Stimulated activated CD4-positive, alpha-beta T cell treated with anti-CD3 and anti-CD28 coated beads, TNF-alpha, amount 100 ng/mL, for 48 hours (primary cell): Measurements from ENCODE around the gene ACER3.
"Not testable (repeated sequence)": the region's sequence is repeated elsewhere in the genome, so short reads cannot be mapped to it uniquely, and the experiment has no call there.

Experiments
- DNase-seq, 3 donors: peaks; one replicate each; pipeline ENCODE4 v3.0.0-alpha.2; 2020; ENCODE audit warnings: low read depth in 3 of 3

Gene ACER3

DNA sequence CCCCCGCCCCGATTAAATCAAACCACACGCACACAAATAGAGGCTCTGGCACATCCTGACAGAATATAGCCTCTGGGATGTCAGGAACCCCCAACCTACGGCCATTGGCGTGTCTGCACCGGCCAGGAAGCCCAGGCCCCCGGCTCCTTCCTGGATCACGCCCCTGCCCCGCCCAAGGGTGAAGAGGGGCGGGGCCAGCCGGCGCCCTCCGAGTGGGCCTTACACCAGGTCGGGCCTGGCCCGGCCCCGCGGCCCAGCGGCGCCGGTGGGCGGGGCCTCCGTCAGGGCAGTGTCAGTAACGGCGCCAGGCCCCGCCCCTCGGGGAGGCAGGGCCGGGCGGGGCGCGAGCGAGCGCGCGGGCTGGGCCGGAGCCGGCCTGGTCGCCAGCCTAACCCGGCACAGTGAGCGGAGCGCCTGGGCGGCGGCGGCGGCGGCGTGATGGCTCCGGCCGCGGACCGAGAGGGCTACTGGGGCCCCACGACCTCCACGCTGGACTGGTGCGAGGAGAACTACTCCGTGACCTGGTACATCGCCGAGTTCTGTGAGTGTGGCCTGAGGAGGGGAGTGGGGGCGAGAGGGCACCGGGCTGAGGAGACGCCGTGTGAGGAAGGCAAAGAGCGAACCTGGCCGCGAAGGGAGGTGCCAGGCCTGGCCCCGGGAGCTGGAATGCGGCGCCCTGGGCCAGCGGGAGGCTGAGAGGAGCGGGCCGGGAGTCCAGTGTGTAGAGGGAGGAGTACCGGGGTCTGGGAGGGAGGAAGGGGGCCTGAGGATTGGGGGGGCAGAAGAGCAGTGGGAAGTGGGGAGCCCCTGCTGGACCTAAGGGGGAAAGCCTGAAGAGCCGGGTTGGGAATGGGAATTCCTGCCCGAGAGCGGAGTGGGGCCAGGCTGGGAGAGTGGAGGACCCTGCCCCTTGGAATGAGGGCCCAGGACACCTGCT is at the start of gene ACER3:
Gene ACER3 (plus strand): TSS at position 380 of the 937 bp plus-strand sequence. CDS start 59 bp downstream, at position 439.
- DNase-seq: peak; percentile 76 to 90 (median 79)

DNA sequence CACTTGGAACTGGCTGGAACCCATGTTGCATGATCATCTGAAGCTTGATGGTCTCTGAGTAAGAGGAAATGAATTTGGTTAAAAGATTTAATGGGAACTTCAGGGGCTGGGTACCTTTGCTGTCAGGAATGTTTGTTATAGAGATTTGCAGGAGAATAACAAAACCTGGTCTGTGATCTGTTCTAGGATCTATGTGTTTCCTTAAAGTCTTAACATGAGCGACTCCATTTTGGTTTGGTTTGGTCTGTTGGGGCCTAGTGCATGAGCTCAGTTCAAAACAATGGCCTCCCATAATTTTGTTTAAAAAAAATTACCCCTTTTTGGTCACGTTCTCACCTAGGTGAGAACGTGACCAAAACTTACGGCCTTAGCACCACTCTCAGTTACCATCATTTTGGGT is 49.5 kb upstream of the ACER3 start:
- DNase-seq: no peak

- DNase-seq: no peak
Observed at GRCh38 chr11:76814414-76814813, 46.3 kb upstream of the ACER3 start.

DNA sequence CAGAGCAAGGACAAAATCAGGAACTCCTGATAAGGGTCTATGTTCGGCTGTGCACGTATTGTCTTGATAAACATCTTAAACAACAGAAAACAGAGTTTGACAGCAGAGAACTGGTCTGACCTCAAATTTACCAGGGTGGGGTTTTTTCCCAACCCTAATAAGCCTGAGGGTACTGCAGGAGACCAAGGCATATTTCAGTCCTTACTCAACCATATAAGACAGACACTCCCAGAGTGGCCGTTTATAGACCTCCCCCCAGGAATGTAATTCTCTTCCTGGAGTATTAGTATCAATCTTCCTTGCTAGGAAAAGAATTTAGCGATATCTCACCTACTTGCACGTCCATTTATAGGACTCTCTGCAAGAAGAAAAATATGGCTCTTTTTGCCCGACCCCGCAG is 45.0 kb upstream of the ACER3 start:
- DNase-seq: not testable (repeated sequence)

DNA sequence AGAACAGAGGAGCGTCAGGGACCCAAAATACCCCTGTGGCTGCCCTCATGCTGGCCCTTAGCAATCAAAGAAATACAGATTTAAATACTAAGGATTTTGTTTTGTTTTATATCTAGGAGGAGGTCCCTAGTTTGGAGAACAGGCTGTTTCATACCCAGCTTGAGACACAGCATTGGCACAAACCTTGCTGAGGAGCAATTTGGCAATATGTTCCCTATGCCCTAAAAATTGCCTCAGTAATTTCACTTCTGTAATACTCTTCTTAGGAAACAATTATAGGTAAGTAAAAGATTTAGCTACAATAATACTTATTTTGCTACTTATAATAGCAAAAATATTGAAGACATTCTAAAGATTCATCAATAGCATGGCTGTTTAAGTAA is 40.5 kb upstream of the ACER3 start:
- no peak for DNase-seq

DNA sequence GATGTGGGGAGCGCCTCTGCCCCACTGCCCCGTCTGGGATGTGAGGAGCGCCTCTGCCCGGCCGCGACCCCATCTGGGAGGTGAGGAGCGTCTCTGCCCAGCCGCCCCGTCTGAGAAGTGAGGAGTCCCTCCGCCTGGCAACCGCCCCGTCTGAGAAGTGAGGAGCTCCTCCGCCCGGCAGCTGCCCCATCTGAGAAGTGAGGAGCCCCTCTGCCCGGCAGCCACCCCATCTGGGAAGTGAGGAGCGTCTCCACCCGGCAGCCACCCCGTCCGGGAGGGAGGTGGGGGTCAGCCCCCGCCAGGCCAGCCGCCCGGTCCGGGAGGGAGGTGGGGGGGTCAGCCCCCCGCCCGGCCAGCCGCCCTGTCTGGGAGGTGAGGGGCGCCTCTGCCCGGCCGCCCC is 39.3 kb upstream of the ACER3 start:
- DNase-seq: not testable (repeated sequence)

DNA sequence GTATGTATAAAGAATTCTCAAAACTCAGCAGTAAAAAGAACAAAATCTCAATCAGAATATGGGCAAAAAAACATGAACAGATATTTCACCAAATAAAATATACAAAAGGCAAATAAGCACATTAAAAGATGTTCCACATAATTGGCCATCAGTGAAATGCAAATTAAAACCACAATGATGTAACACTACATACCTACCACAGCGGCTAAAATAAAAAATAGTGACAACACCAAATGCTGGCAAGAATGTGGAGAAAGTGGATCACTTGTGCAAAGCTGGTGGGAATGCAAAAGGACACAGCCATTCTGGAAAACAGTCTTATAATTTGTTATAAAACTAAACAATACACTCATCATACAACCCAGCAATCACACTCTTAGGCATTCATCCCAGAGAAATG is 38.3 kb upstream of the ACER3 start:
- DNase-seq: no peak

DNA sequence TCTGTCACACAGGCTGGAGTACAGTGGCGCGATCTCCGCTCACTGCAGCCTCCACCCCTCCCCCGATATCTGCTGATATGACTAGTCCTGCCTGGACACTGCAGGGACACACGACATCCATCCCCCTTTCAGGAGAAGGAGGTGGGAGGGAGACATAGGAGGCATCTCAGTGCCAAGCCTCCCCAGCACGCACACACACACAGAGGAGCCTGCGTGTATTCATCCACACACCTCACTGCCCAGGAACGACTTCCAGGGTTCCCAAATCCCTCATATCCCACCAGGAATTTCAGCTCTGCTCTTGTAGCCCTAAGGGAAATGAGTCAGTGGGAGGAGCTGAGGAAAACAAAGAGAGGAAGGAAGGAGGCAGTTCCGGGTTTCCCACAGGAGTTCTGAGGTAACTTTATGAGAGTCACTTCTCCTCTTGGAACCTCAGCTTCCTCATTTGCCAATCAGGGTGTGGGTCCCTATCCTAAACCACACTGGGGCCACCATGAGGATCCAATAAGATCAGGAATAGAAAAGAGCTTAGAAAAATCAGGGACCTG is 37.2 kb upstream of the ACER3 start:
- no peak for DNase-seq

DNA sequence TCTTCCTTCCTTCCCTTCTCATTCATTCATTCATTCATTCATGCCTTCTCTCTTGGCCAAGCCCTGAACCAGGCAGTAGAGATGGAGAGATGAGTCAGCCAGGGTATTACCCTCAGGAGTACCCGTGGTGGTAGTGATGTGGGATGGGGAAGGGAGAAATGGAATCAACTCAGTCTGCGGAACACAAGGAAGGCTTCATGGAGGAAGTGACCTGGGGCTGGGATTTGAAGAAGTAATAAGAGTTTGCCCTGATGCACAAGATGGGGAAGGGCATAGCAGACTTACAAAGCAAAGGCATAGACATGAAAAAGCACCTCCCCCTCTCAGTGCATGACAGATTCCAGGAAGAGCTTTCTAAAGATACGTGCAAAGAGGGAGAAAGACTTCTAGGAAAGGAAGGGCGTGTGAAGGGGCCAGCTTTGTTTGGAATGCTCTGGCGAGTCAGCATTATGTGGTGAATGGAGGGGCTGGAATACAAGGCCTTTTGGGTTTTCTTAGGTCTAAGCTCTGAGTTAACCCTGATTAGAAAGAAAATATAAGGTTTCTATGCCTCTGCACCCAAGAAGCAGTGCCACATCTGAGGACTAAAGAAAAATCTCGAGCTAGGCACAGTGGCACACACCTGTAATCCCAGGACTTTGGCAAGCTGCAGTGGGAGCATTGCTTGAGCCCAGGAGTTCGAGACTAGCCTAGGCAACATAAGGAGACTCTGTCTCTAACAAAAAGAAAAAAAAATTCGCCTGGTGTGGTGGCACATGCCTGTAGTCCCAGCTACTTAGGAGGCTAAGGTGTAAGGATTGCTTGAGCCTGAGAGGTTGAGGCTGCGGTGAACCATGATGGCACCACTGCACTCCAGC is 36.4 kb upstream of the ACER3 start:
- DNase-seq: no peak

DNA sequence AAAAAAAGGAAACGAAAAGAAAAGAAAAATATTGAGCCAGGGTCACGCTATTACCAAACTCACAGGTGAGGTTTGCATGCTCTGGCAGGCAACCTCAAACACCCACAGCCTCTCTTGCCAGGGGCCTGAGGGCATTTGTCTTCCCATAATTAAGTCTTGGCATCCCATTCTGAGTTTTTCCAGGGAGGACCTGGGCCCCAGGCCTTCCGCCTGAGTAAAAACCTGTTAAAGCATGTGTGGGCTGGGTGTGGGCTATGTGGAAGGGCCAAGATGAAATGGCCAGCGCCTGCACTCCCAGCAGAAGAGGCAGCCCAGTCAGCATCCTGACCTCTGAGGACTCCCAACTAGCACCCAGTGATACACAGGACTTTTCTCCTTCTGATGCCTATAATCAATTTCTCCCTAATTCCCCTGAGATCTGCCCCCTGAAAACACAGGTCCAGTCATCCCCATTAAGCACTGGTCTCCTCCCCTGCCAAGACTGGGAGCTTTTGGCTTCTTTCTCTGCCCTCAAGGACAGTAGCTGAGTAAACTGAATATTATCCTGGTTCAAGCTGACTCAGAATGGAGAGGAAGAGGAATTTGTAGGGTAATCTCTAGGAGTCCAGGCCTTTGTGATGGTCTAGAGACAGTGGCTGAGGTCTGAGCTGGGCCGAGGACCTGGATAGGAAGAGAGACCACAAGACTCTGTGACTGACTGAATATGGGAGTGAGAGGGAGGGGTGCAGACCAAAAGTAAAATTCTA is 35.6 kb upstream of the ACER3 start:
- no peak for DNase-seq

GRCh38 chr11:76825726-76826396 is 34.9 kb upstream of the ACER3 start:
- no peak for DNase-seq

DNA sequence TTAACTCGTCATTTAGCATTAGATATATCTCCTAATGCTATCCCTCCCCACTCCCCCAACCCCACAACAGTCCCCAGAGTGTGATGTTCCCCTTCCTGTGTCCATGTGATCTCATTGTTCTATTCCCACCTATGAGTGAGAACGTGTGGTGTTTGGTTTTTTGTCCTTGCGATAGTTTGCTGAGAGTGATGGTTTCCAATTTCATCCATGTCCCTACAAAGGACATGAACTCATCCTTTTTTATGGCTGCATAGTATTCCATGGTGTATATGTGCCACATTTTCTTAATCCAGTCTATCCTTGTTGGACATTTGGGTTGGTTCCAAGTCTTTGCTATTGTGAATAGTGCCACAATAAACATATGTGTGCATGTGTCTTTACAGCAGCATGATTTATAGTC is 34.2 kb upstream of the ACER3 start:
- not testable (repeated sequence) for DNase-seq

GRCh38 chr11:76827005-76827404 is 33.7 kb upstream of the ACER3 start:
- DNase-seq: not testable (repeated sequence)

GRCh38 chr11:76830639-76831327 is 29.9 kb upstream of the ACER3 start:
- DNase-seq: no peak

GRCh38 chr11:76831686-76832310 is 28.9 kb upstream of the ACER3 start:
- no peak for DNase-seq

DNA sequence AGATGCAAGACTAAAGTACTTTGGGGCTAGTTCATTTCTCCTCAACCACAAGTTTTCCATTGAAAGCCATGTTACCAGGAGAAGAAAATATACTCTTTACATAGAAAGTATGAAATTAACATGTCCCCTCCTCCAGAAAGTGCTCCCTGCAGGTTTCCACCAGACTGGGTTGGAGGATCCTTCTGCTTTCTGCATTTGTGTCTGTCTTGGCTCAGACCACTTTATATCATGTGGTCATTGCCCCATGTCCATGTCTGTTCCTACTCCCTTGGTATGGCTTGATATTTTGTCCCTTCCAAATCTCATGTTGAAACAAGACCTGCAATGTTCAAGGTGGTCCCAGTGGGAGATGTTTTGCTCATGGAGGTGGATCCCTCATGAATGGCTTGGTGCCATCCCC is 28.4 kb upstream of the ACER3 start:
- DNase-seq: no peak

DNA sequence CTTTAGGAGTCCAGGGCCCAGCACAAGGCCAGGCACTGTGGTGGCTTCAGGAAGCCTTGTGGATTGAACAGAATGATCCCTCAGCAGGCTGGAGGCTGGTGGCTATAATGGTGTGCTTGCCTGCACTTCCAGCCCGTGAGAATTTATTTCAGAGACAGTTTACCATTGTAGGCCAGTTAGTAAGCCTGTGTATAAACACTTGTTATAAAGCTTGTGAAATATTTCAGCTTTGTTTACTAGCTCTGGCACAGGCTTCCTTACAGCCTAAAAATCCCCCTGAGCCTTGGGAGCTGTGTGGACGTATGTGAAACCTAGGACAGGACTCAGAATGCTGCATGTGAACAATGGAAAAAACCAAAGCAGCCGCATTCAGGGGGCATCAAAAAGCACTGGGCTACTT is 26.6 kb upstream of the ACER3 start:
- DNase-seq: no peak

DNA sequence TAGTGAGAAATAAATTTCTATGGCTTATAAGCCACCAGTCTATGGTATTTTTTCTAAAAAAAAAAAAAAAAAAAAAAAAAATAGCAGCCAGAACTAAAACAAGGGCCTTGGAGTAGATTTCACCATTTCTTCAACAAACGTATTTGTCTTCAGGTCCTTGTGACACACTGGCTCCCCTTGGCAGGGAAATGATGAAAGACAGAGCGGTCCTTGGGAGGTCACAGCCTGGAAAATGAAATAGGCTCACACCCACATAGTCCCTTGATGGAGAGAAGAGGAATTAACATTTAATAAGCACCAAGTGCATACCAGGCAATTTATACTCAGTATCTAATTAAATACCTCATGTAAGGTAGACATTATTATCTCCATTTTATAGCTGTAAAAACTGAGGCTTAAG is 25.7 kb upstream of the ACER3 start:
- DNase-seq: no peak

DNA sequence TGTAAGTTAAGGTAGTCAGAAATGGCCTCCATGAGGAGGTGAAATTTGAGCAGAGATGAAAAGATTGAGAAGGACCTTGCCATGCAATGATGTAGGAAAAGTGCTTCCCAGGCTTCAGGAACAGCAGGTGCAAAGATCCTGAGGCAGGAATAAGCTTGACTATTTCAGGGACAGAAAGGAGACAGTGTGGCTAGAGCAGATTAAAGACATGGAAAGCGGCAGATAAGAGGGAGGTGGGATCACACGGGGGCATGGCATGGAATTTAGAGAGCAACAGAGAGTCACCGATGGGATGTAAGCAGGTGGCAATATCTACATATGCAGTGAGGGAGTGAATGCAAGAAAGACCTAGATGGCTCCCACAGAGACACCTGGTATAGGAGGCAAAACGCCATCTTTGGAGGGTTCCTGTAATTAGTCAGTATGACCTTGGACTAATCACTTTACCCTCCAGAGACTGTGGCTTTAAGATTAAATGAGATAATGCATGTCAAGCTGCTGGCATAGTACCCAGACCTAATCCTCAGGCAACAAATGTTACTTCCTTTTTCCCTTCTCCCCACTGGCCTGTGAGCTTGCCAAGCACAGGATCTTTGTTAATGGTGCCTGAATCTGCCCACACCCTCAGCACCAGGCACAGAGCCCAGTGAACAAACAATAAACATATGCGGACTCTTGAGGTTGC is 24.6 kb upstream of the ACER3 start:
- no peak for DNase-seq
